Tibial artery (tissue), 4 donors: ENCODE results near the gene SH3TC2.

Experiments
- DNase-seq, 2 donors: peaks; one replicate each; pipeline ENCODE4 v3.0.0-alpha.2; 2019
- H3K27ac ChIP-seq, 2 donors: fragments of 200-600 bp; sonication (generic) in 1 of 2; 1 replicate in 1 of 2; 2 replicates in 1 of 2; pipeline ENCODE4 v1.5.1; 2018 to 2019; ENCODE audit warnings: mild to moderate bottlenecking in 1 of 2
- H3K27me3 ChIP-seq, 2 donors: fragments of 200-600 bp; sonication (generic) in 1 of 2; one replicate each; pipeline versions ENCODE4 v1.5.1 to v1.6.0; 2016 to 2019
- H3K36me3 ChIP-seq, 3 donors: fragments of 200-600 bp; sonication (generic) in 2 of 3; one replicate each; pipeline ENCODE4 v1.5.1; 2016 to 2019; ENCODE audit warnings: mild to moderate bottlenecking in 2 of 3
- H3K4me1 ChIP-seq, 4 donors: fragments of 200-600 bp; sonication (generic) in 2 of 4; 1 replicate in 3 of 4; 2 replicates in 1 of 4; pipeline ENCODE4 v1.5.1; 2016 to 2019
- H3K4me3 ChIP-seq, 2 donors: fragments of 200-600 bp; sonication (generic) in 1 of 2; 1 replicate in 1 of 2; 2 replicates in 1 of 2; pipeline ENCODE4 v1.5.1; 2018 to 2019; ENCODE audit warnings: mild to moderate bottlenecking in 2 of 2
- H3K9me3 ChIP-seq, 3 donors: fragments of 200-600 bp; sonication (generic) in 1 of 3; one replicate each; pipeline ENCODE4 v1.5.1; 2016 to 2019
- intact Hi-C: fragments of 100-400 bp; cut with DNase I; formaldehyde crosslinking; loops from one replicate; pipeline ENCODE4 v1.15.0; 2023; ENCODE audit warnings: low total_unique reads
- TF ChIP-seq, protein P1 (sequence below), 2 experiments: fragments of 200-600 bp in 1 of 2; fragments of 450-650 bp in 1 of 2; IDR thresholded peaks; one replicate each; pipeline ENCODE4 v1.5.1; 2017 to 2019; ENCODE audit warnings: antibody characterized with exemption in 2 of 2, mild to moderate bottlenecking in 1 of 2, moderate library complexity in 1 of 2

The SH3TC2 gene

GRCh38 chr5:149094996-149095395, 32.1 kb upstream of the SH3TC2 start:
- intact Hi-C loops = no loop called here
- Histone ChIP-seq H3K36me3 (no peaks in the 10 kb centered on the region), H3K4me3 (no peak overlapping the region), H3K9me3 (peaks cover 0 to 35% (median 4%) of the 10 kb centered on the region in 3 donors), H3K4me1 (no peaks in the 10 kb centered on the region), H3K27ac (no peak overlapping the region), H3K27me3 (no peaks in the 10 kb centered on the region)
- DNase-seq = no peak
- TF ChIP-seq, protein P1, sequence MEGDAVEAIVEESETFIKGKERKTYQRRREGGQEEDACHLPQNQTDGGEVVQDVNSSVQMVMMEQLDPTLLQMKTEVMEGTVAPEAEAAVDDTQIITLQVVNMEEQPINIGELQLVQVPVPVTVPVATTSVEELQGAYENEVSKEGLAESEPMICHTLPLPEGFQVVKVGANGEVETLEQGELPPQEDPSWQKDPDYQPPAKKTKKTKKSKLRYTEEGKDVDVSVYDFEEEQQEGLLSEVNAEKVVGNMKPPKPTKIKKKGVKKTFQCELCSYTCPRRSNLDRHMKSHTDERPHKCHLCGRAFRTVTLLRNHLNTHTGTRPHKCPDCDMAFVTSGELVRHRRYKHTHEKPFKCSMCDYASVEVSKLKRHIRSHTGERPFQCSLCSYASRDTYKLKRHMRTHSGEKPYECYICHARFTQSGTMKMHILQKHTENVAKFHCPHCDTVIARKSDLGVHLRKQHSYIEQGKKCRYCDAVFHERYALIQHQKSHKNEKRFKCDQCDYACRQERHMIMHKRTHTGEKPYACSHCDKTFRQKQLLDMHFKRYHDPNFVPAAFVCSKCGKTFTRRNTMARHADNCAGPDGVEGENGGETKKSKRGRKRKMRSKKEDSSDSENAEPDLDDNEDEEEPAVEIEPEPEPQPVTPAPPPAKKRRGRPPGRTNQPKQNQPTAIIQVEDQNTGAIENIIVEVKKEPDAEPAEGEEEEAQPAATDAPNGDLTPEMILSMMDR (IDR thresholded peaks at IDR 0.05) = no peak

GRCh38 chr5:149093625-149094024, 30.8 kb upstream of the SH3TC2 start:
- Histone ChIP-seq H3K27ac (no peak overlapping the region), H3K4me3 (no peak overlapping the region), H3K9me3 (peaks cover 0 to 23% (median 3%) of the 10 kb centered on the region in 3 donors), H3K36me3 (no peaks in the 10 kb centered on the region), H3K4me1 (no peaks in the 10 kb centered on the region), H3K27me3 (no peaks in the 10 kb centered on the region)
- no peak for DNase-seq
- intact Hi-C loops = no loop called here
- TF ChIP-seq, protein P1 (IDR thresholded peaks at IDR 0.05) = no peak

- no peaks in the 10 kb centered on the region for H3K36me3 ChIP-seq
- intact Hi-C loops = no loop called here
- DNase-seq = no peak
- H3K9me3 ChIP-seq = no peaks in the 10 kb centered on the region
- TF ChIP-seq, protein P1 (IDR thresholded peaks at IDR 0.05) = no peak
- H3K4me1 ChIP-seq = no peaks in the 10 kb centered on the region
- no peak overlapping the region for H3K4me3 ChIP-seq
- H3K27ac ChIP-seq = no peak overlapping the region
- H3K27me3 ChIP-seq = no peaks in the 10 kb centered on the region
Measured at GRCh38 chr5:149089796-149090195, 26.9 kb upstream of the SH3TC2 start.

GRCh38 chr5:149088686-149089085, 25.8 kb upstream of the SH3TC2 start:
- Histone ChIP-seq H3K27ac (no peak overlapping the region), H3K36me3 (no peaks in the 10 kb centered on the region), H3K27me3 (no peaks in the 10 kb centered on the region), H3K4me3 (no peak overlapping the region), H3K9me3 (no peaks in the 10 kb centered on the region), H3K4me1 (no peaks in the 10 kb centered on the region)
- intact Hi-C loops = no loop called here
- no peak for DNase-seq
- TF ChIP-seq, protein P1 (IDR thresholded peaks at IDR 0.05) = no peak

- Histone ChIP-seq H3K4me1 (no peaks in the 10 kb centered on the region), H3K36me3 (no peaks in the 10 kb centered on the region), H3K9me3 (peaks cover 0 to 6% (median 0%) of the 10 kb centered on the region in 3 donors), H3K4me3 (no peak overlapping the region), H3K27ac (no peak overlapping the region), H3K27me3 (no peaks in the 10 kb centered on the region)
- no peak for DNase-seq
- TF ChIP-seq, protein P1 (IDR thresholded peaks at IDR 0.05) = no peak
- intact Hi-C loops = no loop called here
Measured at GRCh38 chr5:149083846-149084245, 21.0 kb upstream of the SH3TC2 start.

GRCh38 chr5:149082271-149082670, 19.4 kb upstream of the SH3TC2 start:
- Histone ChIP-seq H3K9me3 (peaks cover 0 to 6% (median 0%) of the 10 kb centered on the region in 3 donors), H3K27me3 (no peaks in the 10 kb centered on the region), H3K4me3 (no peak overlapping the region), H3K36me3 (no peaks in the 10 kb centered on the region), H3K27ac (no peak overlapping the region), H3K4me1 (no peaks in the 10 kb centered on the region)
- intact Hi-C loops = no loop called here
- DNase-seq = no peak
- TF ChIP-seq, protein P1 (IDR thresholded peaks at IDR 0.05) = no peak
